ENCODE results near the gene GPRIN2. TPM values are rescaled to one million over a fixed set of nuclear protein-coding genes. Genes with fewer than 3 reads are reported as not detected.

The GPRIN2 gene
- total RNA-seq, 1 donor from 2014 or later, result 3.0 TPM

DNA sequence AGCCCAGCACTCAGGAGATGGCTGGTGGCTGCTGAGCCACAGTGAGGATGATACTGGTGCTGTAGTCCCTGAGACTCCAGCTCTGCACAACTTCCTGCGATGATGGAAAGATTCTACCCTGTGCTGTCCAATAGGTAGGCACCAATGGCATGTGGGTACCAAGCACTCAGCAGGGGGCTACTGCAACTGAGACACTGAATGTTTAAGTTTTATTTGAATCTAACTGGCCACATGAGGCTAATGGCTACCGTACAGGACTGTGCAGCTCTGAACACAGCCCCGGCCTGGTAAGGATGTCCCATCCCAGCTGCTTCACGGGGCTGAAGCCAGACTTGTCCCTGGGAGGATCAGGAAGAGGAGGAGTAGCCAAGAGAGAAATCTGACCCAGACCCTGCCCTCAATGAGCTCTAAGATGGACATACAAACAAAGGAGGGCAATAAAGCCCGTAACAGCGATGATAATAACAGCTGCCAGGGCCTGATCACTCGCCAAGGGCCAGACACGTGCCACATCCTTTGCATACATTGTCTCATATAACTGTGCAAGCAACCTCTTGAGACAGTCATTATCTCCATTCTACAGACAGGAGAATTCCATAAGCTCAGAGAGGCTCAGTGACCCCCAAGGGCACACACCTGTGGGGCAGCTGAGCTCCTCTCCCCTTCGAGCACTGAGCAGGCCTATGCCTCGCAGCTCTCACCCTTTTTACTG lies 3.8 kb downstream of the GPRIN2 start:
- H3K4me2 ChIP-seq (ENCODE audit: low read length), result no peak overlapping the region
- no peaks in the 10 kb centered on the region for H3K79me2 ChIP-seq (ENCODE audit: insufficient read depth, low read length)
- peaks cover 31% of the 10 kb centered on the region for H3K27me3 ChIP-seq (ENCODE audit: insufficient read depth, low read length)
- H3K9me3 ChIP-seq (ENCODE audit: insufficient read depth, low read depth, low read length), result no peaks in the 10 kb centered on the region
- Mint-ChIP-seq H3K27ac (ENCODE audit: unreplicated experiment) (no peak overlapping the region), H3K4me3 (ENCODE audit: unreplicated experiment) (no peak overlapping the region), H3K36me3 (ENCODE audit: low read depth, unreplicated experiment) (peaks cover 3% of the 10 kb centered on the region), H3K9me3 (ENCODE audit: unreplicated experiment) (no peaks in the 10 kb centered on the region), H3K4me1 (ENCODE audit: low read depth, unreplicated experiment) (peaks cover 6% of the 10 kb centered on the region), H3K27me3 (ENCODE audit: low read depth, unreplicated experiment) (no peaks in the 10 kb centered on the region)
- H3K27ac ChIP-seq (ENCODE audit: low read depth, low read length), result no peak overlapping the region
- H2AFZ ChIP-seq (ENCODE audit: low read depth, low read length), result no peak overlapping the region
- FAIRE-seq (no peak), DNase-seq (ENCODE audit: low read depth) (no peak)
- H3K9ac ChIP-seq (ENCODE audit: low read length), result no peak overlapping the region
- H3K4me3 ChIP-seq (ENCODE audit: insufficient read depth, low read depth, low read length), result no peak overlapping the region
- TF ChIP-seq, protein P1, sequence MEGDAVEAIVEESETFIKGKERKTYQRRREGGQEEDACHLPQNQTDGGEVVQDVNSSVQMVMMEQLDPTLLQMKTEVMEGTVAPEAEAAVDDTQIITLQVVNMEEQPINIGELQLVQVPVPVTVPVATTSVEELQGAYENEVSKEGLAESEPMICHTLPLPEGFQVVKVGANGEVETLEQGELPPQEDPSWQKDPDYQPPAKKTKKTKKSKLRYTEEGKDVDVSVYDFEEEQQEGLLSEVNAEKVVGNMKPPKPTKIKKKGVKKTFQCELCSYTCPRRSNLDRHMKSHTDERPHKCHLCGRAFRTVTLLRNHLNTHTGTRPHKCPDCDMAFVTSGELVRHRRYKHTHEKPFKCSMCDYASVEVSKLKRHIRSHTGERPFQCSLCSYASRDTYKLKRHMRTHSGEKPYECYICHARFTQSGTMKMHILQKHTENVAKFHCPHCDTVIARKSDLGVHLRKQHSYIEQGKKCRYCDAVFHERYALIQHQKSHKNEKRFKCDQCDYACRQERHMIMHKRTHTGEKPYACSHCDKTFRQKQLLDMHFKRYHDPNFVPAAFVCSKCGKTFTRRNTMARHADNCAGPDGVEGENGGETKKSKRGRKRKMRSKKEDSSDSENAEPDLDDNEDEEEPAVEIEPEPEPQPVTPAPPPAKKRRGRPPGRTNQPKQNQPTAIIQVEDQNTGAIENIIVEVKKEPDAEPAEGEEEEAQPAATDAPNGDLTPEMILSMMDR (IDR thresholded peaks at IDR 0.05; ENCODE audit: insufficient read depth, low read depth, low read length), result no peak
- TF ChIP-seq EZH2 (IDR thresholded peaks at IDR 0.05; ENCODE audit: insufficient read depth, low read length), result no peak
- no peaks in the 10 kb centered on the region for H3K4me1 ChIP-seq (ENCODE audit: insufficient read depth, low read length)
- no peaks in the 10 kb centered on the region for H3K36me3 ChIP-seq (ENCODE audit: insufficient read depth, low read length)
- H4K20me1 ChIP-seq (ENCODE audit: insufficient read depth, low read length), result no peaks in the 10 kb centered on the region

DNA sequence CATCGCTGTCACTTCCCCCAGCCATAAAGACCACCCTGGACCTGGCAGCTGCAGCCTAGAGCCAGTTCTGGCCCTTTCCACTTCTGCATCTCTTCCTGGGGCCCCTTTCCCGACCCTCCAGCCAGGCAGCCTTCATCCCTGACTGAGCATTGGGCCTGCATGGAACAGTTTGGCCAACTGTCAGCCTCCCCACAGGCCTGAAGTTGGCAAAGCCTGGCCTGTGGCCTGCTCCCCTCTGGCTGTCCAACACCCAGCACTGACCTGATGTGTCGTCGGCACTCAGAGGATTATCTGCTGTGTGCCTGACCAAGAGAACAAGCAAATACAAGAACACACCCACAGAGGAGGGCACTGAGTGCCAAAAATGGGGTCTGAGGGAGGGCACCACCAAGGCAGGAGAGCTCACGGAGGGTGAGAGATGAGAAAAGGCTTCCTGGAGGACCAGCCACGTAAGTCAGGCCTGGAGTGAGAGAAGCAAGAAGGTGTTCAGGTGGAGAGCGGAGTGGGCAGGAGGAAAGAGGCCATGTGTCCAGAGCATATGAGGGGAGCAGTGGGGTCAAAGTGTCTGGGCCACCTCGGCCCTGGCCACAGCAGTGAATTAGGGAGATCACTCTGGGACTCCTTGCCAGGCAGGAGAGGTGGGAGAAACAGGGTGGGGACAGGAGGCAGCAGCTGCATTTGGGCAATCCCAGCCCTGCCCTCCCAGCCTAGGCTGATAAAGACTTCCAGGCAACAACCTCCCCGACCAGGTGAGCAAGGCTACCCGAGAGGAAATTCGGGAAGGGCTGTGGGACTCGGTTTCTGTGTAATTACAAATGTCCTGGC lies 4.5 kb downstream of the GPRIN2 start:
- Histone ChIP-seq H3K27ac (ENCODE audit: low read depth, low read length) (no peak overlapping the region), H2AFZ (ENCODE audit: low read depth, low read length) (no peak overlapping the region), H3K9ac (ENCODE audit: low read length) (no peak overlapping the region), H3K36me3 (ENCODE audit: insufficient read depth, low read length) (no peaks in the 10 kb centered on the region), H3K27me3 (ENCODE audit: insufficient read depth, low read length) (peaks cover 25% of the 10 kb centered on the region), H3K79me2 (ENCODE audit: insufficient read depth, low read length) (no peaks in the 10 kb centered on the region), H3K9me3 (ENCODE audit: insufficient read depth, low read depth, low read length) (no peaks in the 10 kb centered on the region), H4K20me1 (ENCODE audit: insufficient read depth, low read length) (no peaks in the 10 kb centered on the region), H3K4me1 (ENCODE audit: insufficient read depth, low read length) (no peaks in the 10 kb centered on the region), H3K4me2 (ENCODE audit: low read length) (no peak overlapping the region), H3K4me3 (ENCODE audit: insufficient read depth, low read depth, low read length) (no peak overlapping the region)
- no peak overlapping the region for H3K4me3 Mint-ChIP-seq (ENCODE audit: unreplicated experiment)
- TF ChIP-seq EZH2 (IDR thresholded peaks at IDR 0.05; ENCODE audit: insufficient read depth, low read length), result no peak
- TF ChIP-seq, protein P1 (IDR thresholded peaks at IDR 0.05; ENCODE audit: insufficient read depth, low read depth, low read length), result no peak
- H3K27ac Mint-ChIP-seq (ENCODE audit: unreplicated experiment), result no peak overlapping the region
- no peak for FAIRE-seq
- H3K36me3 Mint-ChIP-seq (ENCODE audit: low read depth, unreplicated experiment), result peaks cover 1% of the 10 kb centered on the region
- no peaks in the 10 kb centered on the region for H3K27me3 Mint-ChIP-seq (ENCODE audit: low read depth, unreplicated experiment)
- H3K9me3 Mint-ChIP-seq (ENCODE audit: unreplicated experiment), result no peaks in the 10 kb centered on the region
- H3K4me1 Mint-ChIP-seq (ENCODE audit: low read depth, unreplicated experiment), result peaks cover 6% of the 10 kb centered on the region
- DNase-seq (ENCODE audit: low read depth), result no peak

Data from astrocyte (in vitro differentiated cells and primary cell).